Measurements from ENCODE around the gene ZNF277. TPM values are rescaled to one million over a fixed set of nuclear protein-coding genes. Genes with fewer than 3 reads are reported as not detected.

Gene ZNF277
- total RNA-seq, 3 donors from 2014 or later = 16.8 to 26.9 (median 22.0) TPM

GRCh38 chr7:112360681-112361080 lies 154.2 kb downstream of the ZNF277 start:
- Histone ChIP-seq H3K4me3 (no peak overlapping the region), H3K9me3 (no peaks in the 10 kb centered on the region), H3K36me3 (ENCODE audit: low read depth) (no peaks in the 10 kb centered on the region), H3K4me1 (ENCODE audit: low read depth) (no peaks in the 10 kb centered on the region)
- no peak for TF ChIP-seq CTCF (IDR thresholded peaks at IDR 0.05)
- no peak for DNase-seq
- intact Hi-C loops (cut with DNase I, micrococcal nuclease) = no loop called here
- no peak for ATAC-seq

- ATAC-seq (no peak), DNase-seq (no peak)
- no peaks in the 10 kb centered on the region for H3K36me3 ChIP-seq (ENCODE audit: low read depth)
- intact Hi-C loops (cut with DNase I, micrococcal nuclease) = no loop called here
- no peak overlapping the region for H3K4me3 ChIP-seq
- H3K4me1 ChIP-seq (ENCODE audit: low read depth) = no peaks in the 10 kb centered on the region
- no peaks in the 10 kb centered on the region for H3K9me3 ChIP-seq
- no peak for TF ChIP-seq CTCF (IDR thresholded peaks at IDR 0.05)
Observed at GRCh38 chr7:112361154-112361553, 154.7 kb downstream of the ZNF277 start.

GRCh38 chr7:112362053-112362650 lies 155.7 kb downstream of the ZNF277 start:
- H3K4me1 ChIP-seq (ENCODE audit: low read depth) = no peaks in the 10 kb centered on the region
- intact Hi-C loops (cut with DNase I, micrococcal nuclease) = no loop called here
- H3K36me3 ChIP-seq (ENCODE audit: low read depth) = no peaks in the 10 kb centered on the region
- H3K4me3 ChIP-seq = no peak overlapping the region
- ATAC-seq (no peak), DNase-seq (no peak)
- TF ChIP-seq CTCF (IDR thresholded peaks at IDR 0.05) = no peak
- no peaks in the 10 kb centered on the region for H3K9me3 ChIP-seq

GRCh38 chr7:112362731-112363131 lies 156.2 kb downstream of the ZNF277 start:
- ATAC-seq (no peak), DNase-seq (no peak)
- no peak overlapping the region for H3K4me3 ChIP-seq
- H3K36me3 ChIP-seq (ENCODE audit: low read depth) = no peaks in the 10 kb centered on the region
- intact Hi-C loops (cut with DNase I, micrococcal nuclease) = no loop called here
- H3K4me1 ChIP-seq (ENCODE audit: low read depth) = no peaks in the 10 kb centered on the region
- no peaks in the 10 kb centered on the region for H3K9me3 ChIP-seq
- no peak for TF ChIP-seq CTCF (IDR thresholded peaks at IDR 0.05)

- Histone ChIP-seq H3K36me3 (ENCODE audit: low read depth) (no peaks in the 10 kb centered on the region), H3K4me1 (ENCODE audit: low read depth) (no peaks in the 10 kb centered on the region), H3K4me3 (no peak overlapping the region), H3K9me3 (no peaks in the 10 kb centered on the region)
- intact Hi-C loops (cut with DNase I, micrococcal nuclease) = no loop called here
- no peak for TF ChIP-seq CTCF (IDR thresholded peaks at IDR 0.05)
- ATAC-seq (no peak), DNase-seq (no peak)
Observed at GRCh38 chr7:112364388-112364787, 157.9 kb downstream of the ZNF277 start.

DNA sequence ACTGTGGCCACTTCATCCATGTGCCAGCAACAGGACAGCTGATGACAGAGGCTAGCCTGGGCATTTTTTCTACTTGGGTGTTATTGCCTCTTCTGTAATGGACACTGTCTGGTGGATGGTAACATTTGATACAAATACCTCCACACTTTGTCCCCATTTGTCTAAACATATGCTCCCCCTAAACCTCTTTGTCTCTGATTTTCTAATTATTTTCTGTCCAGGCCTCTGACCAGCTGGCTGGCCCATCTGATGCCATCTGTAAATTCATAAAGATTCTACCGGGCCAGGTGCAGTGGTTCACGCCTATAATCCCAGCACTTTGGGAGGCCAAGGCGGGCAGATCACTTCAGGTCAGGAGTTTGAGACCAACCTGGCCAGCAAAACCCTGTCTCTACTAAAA lies 159.1 kb downstream of the ZNF277 start:
- TF ChIP-seq CTCF (IDR thresholded peaks at IDR 0.05) = no peak
- DNase-seq = no peak
- intact Hi-C loops (cut with DNase I, micrococcal nuclease) = no loop called here
- ATAC-seq = no peak
- Histone ChIP-seq H3K9me3 (no peaks in the 10 kb centered on the region), H3K4me1 (ENCODE audit: low read depth) (no peaks in the 10 kb centered on the region), H3K4me3 (no peak overlapping the region), H3K36me3 (ENCODE audit: low read depth) (no peaks in the 10 kb centered on the region)

Data from mucosa of descending colon (tissue), 3 donors.